Prostate gland (tissue), 2 donors: ENCODE data around the gene PLCB1.

ENCODE experiments used
- CTCF ChIP-seq, 4 experiments: fragments of 200-600 bp in 2 of 4; fragments of 450-650 bp in 2 of 4; sonication (generic) in 2 of 4; IDR thresholded peaks; 1 replicate in 3 of 4; 2 replicates in 1 of 4; pipeline ENCODE4 v1.5.1; 2016 to 2019; ENCODE audit warnings: antibody characterized with exemption in 4 of 4, mild to moderate bottlenecking in 2 of 4, moderate library complexity in 2 of 4
- POLR2A ChIP-seq: fragments of 450-650 bp; IDR thresholded peaks from one replicate; pipeline ENCODE4 v1.6.1; 2016; ENCODE audit warnings: antibody characterized with exemption, mild to moderate bottlenecking
- POLR2AphosphoS5 ChIP-seq: sonication (generic); formaldehyde crosslinking; IDR thresholded peaks from one replicate; pipeline ENCODE4 v1.6.1; 2017; ENCODE audit warnings: antibody characterized with exemption

- TF ChIP-seq CTCF (IDR thresholded peaks at IDR 0.05) (no peak), POLR2A (no peak), POLR2AphosphoS5 (no peak)
Measured at GRCh38 chr20:8601542-8601912, 469.5 kb downstream of the PLCB1 start.
